ENCODE data around the gene CHCHD4.
"Not testable (repeated sequence)": the region's sequence is repeated elsewhere in the genome, so short reads cannot be mapped to it uniquely, and the experiment has no call there.

The CHCHD4 gene

DNA sequence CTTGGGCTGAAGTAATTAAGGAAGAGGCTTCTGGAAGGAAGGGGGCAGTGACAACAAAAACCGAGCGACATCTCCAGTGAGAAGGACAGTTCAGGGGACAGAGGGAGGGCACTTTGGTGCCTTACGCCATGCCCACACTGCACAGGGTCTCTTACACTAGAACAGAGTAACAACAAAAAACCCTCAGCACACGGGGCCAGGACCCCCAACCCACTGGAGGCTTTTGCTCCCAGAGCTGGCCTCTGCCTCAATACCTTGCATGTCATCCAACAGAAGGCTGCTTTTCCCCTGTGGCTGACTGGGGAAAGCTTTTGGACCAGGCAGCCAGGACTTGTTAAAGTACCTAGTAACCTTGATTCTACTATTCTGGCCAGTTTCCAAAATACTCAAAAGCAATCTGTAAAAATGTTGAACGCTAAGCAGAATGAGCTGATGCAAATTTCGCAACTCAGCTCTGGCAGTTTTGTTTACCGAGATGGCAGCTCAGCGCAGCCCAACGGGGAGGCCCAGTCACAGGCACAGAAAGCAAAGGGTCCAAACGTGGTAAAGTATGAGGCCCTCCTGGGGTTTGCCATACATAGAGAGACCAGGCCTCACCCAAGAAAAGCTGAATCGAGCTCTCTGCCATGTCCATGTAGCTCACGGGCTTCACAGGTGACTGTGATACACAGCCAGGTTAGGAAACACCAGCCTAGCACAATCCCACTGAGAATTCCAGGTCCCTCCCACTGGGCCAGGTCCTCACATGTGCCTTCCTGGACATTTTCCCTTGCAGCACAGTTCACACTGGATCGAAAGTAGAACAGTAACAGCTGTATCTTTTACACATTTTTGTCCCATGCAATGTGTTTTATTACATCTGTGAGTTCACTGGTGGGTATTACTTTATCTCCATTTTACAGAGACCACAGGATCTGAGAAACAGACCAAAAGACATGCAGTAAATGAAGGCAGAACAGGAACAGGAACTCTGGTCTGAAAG lies 6.0 kb downstream of the CHCHD4 start:
- no peak for DNase-seq

DNA sequence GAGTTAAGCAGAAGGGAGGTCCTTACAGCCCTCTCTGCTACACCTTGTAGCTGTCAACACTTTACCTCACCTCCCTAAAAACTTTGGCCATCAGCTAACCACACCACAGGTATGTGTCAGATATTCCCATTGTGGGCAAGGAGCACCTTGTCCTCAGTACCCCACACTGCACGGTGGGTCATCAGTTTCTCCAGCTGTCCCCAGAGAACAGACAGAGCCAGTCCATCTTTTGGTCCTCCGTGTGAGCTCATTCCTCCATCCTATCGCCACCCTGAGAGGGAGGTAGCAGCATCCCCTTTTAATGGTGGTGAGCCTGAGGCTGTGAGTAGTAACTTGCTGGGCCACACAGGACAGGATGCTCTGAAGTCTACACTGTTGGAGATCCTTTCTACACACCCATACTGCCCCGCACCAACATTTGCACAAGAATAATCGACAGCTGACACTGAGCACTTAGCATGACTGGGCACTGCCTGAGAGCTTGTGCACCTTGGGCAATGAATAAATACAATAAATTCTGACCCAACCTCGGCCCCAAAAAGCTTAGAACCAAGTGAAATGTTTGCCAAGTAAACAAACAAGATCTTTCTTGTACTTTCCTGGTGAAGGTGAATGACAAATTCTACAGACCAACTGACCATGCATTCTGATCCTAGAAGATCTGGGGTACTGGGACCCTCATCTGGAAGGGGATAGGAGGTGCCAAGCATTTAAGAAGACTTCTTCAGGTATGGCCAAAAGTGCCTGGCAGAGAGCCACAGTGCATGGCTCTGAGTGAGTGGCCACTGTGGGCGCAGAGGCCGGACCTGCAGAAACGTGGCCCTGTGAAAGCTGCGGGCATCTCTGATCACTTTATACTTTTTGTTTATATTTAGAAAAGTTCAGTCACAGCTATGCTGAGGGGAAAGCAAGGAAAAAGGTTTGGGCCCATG lies 6.9 kb downstream of the CHCHD4 start:
- no peak for DNase-seq

DNA sequence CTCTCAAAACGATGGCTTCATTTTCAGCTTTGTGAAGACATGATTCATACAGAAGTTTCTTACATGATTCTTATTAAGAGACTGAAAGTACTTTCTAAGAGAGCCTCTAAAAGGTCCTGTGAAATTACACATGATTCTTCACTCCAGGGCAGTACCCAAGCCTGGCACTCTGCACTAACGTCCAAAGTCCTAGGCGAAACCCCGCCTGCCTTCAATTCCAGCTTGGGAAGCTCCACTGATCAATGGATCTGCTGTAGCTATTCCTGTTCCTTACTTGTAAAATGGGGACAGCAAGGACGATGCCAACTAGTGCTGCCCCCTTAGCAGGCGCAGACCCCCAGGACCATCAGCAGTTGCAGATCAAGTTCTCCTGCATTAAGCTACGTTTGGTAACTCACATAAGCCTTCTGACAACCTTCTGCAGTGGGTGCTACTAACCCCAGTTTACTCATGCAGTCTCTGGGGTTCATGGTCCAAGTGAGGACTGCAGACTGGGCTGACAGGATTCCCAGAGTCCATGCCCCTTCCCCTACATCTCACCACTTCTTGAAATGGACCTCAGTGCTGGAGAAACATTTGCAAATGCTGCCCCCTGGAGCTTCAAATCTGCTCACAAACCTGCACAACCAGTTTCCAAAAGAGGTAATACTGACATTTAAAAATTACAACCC lies 10.6 kb downstream of the CHCHD4 start:
- no peak for DNase-seq

DNA sequence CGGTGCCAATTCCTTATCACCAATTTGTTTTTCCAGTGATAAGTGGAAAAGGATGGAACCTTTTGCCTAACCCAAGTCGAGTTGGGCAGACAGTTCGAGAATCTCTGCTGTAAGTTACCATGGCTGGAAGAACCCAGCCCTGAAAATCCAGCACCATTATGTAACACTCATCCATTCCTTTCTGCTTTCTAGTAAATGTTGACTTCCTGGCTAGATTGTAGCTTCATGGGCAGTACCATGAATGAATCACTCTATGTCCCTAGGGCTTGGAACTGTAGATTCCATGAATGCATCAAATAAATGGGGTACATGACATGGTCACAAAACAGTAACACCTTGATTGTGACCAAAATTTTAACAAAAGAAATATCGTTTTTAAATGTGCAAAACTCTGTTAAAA lies 14.0 kb downstream of the CHCHD4 start:
- no peak for DNase-seq

DNA sequence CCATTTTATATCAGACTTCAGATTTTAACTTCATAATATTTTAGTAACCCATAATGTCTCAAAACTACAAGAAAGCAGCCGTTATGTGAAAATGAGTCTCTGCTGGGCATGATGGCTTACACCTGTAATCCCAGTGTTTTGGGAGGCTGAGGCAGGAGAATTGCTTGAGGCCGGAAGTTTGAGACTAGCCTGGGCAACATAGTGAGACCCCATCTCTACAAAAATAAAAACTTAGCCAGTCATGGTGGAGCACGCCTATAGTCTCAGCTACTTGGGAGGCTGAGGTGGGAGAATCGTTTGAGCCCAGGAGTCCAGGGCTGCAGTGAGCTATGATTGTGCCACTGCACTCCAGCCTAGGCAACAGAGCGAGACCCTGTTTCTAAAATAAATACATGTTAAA lies 14.8 kb downstream of the CHCHD4 start:
- not testable (repeated sequence) for DNase-seq

DNA sequence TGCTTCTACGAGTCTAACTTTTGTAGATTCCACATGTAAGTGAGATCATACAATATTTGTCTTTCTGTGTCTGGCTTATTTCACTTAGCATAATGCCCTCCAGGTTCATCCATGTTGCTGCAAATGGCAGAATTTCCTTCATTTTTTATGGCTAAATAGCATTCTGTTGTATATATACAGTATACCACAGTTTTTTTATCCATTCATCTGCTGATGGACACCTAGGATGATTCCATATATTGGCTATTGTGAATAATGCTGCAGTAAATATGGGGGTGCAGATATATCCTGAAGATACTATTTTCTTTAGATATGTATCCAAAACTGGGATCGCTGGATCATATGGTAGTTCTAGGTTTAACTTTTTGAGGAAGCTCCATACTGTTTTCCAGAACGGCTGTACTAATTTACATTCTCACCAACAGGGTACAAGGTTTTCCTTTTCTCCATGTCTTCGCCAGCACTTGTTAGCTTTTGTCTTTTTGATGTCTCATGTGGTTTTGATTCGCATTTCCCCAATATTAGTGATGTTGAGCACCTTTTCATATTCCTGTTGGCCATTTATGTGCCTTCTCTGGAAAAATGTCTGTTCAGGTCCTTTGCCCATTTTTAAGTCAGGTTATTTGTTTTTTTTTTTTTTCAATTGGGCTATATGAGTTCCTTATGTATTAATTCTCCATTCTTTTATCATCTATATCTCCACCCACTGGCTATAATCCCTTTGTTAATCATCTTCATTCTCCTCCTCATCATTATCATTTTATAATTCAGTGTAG lies 26.9 kb downstream of the CHCHD4 start:
- DNase-seq: no peak

DNA sequence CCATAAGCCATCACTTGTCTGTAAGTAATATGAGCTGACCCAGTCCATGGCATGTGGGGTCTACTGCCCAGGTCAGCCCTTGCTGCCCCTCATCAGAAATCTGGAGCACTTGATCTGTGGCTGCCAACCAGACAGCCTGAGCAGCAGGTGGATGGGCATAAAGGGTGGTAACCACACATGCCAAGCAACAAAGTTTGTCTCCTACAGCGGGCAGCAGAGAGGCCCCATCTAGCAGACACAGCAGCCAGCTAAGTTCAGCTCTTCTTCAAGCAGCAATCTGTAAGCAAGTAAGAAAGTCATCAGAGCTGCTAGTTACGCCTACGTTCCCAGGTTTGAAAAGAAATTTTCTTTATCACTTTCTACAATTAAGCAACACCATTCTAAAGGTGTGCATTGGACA lies 27.9 kb downstream of the CHCHD4 start:
- no peak for DNase-seq

DNA sequence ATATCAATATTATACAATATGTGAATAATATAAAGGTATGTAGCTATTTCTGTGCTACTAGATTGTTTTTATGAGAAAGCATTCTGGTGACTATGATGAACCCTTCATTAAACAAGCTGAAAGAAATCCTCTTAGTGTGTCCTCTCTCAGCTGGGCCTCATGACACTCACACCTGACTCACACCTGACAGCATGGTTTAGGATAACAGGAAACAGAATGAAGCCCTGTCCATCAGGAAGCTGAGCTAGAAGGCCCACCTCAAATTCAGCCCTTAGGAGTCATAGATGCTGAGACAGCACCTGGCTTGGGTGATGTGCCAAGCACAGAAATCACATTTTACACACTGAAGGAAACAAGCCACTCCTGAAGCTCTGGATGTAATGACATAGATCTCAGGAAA lies 30.8 kb downstream of the CHCHD4 start:
- DNase-seq: no peak

DNA sequence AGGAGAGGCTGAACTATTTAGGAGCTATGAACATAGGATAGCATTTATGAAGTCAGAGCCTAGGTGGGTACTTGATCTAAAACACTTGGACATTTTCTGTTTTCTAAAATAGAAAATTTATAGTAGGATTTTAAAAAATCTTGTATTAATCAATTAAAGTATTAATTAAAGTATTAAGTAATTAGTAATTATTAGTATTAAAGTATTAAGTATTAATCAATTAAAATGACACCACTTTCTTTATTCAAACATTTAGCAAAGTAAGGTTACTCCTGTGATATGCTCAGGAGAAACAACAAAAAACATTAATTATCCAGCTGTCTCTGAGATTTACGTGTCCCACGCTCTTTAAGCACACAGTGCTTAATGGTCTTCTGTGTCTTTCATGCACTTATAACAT lies 32.2 kb downstream of the CHCHD4 start:
- DNase-seq: no peak

DNA sequence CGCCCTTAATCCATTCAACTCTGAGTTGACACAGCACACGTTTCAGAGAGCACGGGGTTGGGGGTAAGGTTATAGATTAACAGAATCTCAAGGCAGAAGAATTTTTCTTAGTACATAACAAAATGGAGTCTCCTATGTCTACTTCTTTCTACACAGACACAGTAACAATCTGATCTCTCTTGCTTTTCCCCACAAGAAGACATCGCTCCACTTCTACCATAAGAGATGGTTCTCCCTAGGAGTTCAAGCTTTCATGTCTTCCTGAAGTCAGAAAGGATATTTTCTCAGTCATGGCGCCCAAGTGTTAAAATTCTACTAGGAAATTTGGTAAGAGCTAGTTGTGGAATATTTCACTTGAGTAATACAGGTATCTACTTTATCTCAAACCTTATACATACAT lies 32.7 kb downstream of the CHCHD4 start:
- DNase-seq: not testable (repeated sequence)

DNA sequence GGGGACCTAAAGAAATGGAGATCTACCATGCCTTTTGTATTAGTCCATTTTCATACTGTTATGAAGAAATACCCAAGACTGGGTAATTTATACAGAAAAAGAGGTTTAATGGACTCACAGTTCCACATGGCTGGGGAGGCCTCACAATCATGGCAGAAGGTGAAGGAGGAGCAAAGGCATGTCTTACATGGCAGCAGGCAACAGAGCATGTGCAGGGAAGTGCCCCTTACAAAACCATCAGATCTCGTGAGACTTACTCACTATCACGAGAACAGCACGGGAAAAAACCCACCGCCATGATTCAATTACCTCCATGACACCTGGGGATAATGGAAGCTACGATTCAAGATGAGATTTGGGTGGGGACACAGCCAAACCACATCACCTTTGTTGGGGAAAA lies 37.2 kb downstream of the CHCHD4 start:
- not testable (repeated sequence) for DNase-seq

DNA sequence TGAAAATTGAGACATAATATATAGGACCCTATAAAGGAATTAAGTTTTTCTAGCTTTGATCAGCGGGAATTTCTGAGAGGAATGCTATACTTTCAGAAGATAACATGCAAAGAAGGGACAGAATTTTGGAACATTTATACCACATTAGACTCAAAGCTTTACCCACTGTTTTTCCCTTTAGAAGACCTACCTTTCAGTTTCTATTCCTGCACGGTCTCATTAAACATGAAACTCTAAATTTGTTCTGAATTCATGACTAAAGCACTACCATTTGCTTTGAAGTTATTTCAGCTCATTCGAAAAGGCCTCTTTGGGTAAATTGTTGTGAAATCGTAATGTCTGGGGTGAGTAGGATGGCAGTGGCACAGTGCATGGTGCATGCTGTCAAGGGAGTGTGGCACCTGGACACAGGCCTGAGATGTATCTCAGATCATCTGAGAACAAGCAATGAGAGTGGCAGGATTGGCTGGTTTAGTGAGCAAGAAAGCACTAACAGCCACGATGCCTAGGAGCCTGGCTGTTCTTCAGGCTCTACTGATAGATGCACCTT lies 42.5 kb downstream of the CHCHD4 start:
- DNase-seq: no peak

DNA sequence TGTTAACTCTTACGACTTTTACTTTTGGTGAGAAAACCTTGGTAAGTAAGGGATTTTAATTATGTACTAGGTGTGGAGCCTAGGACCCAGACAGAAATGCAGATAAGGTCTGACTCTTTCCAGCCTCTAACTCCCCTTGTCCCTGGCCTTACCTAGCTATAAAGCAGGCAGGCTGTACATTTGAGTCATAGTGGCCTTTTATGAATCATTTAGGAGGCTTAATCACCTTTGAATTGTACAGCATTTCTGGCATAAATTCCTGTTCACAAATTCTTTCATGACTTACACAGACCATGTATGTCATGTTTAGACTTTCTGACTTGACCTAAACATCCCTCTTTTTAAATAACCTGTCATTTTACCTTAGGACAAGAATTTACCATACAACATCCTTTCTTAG lies 47.4 kb downstream of the CHCHD4 start:
- DNase-seq: no peak

DNA sequence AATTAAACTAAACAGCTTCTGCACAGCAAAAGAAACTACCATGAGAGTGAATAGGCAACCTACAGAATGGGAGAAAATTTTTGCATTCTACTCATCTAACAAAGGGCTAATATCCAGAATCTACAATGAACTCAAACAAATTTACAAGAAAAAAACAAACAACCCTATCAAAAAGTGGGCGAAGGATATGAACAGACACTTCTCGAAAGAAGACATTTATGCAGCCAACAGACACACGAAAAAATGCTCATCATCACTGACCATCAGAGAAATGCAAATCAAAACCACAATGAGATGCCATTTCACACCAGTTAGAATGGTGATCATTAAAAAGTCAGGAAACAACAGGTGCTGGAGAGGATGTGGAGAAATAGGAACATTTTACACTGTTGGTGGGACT lies 49.4 kb downstream of the CHCHD4 start:
- not testable (repeated sequence) for DNase-seq

DNA sequence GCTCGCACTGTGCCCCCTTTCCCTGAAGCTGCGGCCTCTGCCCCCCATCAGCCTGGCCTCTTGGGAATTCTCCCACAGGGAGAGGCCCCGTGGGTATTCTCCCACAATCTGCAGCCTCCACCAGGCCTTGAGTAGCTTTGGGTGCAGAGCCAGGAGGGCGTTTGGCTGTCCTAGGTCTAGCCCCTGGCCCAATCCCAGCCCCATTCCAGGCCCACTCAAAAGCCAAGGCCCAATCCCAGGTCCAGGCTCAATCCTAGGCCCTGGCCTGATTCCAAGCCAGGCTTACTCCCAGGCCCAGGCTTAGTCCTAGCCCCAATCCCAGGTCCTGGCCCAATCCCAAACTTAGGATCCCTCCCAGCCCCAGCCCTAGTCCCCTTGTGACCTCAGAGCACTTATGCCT lies 59.8 kb downstream of the CHCHD4 start:
- no peak for DNase-seq

DNA sequence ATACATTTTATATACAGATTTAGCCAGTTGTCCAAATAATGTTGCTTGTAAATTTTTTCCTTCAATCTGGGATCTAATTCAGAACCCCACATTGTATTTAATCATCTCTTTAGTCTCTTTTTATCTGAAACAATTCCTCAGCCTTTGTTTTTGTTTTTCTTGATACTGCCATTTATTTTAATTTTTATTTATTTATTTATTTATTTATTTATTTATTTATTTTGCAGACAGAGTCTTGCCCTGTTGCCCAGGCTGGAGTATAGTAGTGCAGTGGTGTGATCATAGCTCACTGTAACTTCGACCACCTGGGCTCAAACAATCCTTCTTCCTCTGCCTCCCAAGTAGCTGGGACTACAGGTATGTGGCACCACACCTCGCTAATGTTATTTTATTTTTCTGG lies 61.5 kb downstream of the CHCHD4 start:
- DNase-seq: no peak

Data from stimulated activated CD4-positive, alpha-beta T cell treated with anti-CD3 and anti-CD28 coated beads, Interleukin-2, amount 100 ng/mL, for 48 hours (primary cell).